Glomerular visceral epithelial cell (primary cell): ENCODE results near the gene GPR68.
A peak's percentile ranks its signal among the peaks of the same experiment; 100 is the strongest.
"Not testable (repeated sequence)": the region's sequence is repeated elsewhere in the genome, so short reads cannot be mapped to it uniquely, and the experiment has no call there.

ENCODE experiments used
- DNase-seq: peaks from one replicate; pipeline ENCODE4 v3.0.0-alpha.2; 2016; ENCODE audit errors: extremely low spot score

GPR68 gene

GRCh38 chr14:91228112-91229004 is 16.1 kb downstream of the GPR68 start:
- DNase-seq = peak; percentile 83

GRCh38 chr14:91227183-91227628 is 17.3 kb downstream of the GPR68 start:
- DNase-seq = no peak

GRCh38 chr14:91226360-91226759 is 18.1 kb downstream of the GPR68 start:
- DNase-seq = not testable (repeated sequence)

DNA sequence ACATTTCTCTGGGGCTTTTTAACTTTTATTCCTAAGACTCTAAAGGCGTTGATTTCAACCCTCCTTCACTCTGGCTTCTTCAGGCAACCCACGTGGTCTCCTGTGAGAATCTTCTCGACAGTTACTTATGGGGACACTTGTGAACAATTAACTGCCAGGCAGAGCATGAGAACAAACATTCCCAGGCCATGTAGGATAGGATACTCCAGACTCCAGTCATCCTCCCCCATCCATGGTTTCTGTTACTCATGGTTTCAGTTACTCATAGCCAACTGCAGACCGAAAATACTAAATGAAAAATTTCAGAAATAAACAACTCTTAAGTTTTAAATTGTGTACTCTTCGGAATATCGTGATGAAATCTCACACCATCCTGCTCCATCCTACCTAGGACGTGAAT is 19.5 kb downstream of the GPR68 start:
- DNase-seq = peak; percentile 24

DNA sequence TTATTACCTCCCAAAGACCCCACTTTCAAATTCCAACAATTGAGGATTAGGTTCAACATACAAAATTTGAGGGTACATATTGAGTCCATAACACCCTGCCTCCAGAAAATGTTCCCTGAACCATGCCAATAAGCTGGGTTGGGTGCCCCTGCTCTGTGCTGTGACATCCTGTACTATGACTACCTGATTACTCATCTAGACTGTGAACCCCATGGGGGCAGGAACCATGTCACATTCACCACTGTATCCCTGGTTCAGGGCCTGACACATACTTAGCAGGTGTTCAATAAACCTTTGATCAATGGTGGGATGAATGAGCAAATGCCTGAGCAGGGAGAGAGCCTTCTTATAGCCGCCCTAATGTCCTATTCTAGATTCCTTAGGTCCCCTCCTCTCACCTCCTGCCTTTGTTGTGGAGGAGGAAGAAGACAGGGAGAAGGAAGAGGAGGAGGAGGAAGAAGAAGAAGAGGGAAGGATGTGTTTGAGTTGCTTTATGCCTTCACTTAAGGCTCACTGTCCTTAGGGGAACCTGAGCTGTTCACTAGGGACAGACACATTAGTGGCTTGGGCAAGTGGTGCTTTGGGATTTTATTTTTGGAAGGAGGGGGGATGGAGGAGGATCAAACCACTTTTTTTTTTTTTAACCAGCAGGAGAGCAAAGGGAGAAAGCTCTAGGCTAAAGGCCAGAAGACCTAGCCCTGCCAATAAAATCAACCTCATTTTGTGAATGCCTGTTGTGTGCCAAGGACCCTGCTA is 21.3 kb downstream of the GPR68 start:
- no peak for DNase-seq

GRCh38 chr14:91221270-91221669 is 23.2 kb downstream of the GPR68 start:
- no peak for DNase-seq

DNA sequence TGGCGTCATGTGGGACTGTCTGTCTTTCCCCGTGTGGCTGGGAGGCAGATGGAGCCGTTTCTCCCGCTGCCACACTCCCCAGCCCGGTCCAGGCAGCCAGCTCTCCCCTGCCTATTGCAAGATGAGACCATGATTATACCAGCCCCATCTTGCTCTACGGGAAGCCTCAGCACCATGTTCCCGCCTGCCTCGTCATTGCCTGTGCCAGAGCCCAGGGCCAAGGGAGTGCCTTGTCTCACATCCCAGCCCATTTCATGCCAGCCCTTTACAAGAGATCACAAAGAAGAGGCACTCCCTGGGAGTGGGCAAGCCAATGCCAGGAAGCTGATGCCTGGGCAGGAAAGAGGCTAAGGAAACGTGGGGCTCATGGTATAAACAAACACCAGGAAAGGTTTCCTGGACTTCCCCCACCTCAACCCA is 23.9 kb downstream of the GPR68 start:
- no peak for DNase-seq

- DNase-seq = no peak
These were observed 24.8 kb downstream of the GPR68 start for GRCh38 chr14:91219517-91220389.

GRCh38 chr14:91218014-91218413 is 26.5 kb downstream of the GPR68 start:
- no peak for DNase-seq

DNA sequence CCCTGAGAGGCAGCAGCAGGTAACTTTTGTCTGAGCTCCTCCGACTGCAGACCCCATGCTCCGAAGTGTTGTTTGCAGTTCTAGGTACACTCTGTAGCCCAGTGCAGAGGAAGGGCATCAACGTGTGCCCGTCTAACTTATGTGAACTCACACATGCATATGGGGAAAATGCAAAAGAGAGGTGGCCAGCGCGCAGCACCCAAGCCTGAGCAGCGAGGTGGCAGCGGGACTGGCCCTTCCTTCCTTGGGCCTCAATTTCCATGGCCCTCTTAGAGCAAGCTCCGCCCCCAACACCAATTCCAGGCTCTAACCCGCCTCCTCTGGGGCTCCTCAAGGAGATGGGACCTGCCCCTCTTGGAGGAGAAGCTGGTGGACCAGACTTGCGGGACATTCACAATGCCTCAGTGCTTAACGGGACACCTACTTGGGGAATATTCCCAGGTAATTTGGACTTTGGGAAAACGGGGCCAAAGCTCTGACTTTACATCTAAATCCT is 27.7 kb downstream of the GPR68 start:
- DNase-seq = no peak

- DNase-seq = no peak
These were observed 29.1 kb downstream of the GPR68 start for GRCh38 chr14:91215381-91215780.

DNA sequence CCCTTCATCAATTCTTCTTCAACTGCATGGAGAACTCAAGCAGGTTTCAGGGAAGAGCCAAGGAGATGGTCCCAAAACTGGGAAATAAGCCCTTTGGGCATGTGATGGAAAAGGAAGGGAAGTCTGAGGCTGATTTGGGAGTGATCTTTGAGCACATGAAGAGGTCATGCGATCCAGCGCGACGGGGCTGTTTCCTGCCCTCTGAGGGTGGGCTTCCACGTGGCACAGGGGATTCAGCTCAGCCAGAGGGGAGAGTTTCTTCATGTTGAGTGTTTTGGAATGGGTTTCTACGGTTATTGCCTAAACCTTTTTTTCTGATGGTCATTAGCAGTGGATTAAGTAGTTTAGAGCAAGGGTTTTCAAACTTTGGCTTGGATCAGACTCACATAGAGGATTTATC is 30.2 kb downstream of the GPR68 start:
- DNase-seq = no peak

DNA sequence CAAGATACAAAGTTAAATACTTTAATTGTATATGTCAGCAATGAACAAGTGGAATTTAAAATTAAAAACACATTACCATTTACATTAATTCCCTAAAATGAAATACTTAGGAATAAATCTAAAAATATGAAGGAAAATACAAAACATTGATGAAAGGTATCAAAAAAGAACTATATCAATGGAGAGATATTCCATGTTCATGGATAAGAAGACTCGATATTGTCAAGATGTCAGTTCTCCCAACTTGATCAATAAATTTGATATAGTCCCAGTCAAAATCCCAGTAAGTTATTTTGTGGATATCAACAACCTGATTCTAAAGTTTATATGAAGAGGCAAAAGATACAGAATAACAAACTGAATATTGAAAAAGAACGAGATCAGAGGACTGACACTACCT is 33.5 kb downstream of the GPR68 start:
- no peak for DNase-seq

DNA sequence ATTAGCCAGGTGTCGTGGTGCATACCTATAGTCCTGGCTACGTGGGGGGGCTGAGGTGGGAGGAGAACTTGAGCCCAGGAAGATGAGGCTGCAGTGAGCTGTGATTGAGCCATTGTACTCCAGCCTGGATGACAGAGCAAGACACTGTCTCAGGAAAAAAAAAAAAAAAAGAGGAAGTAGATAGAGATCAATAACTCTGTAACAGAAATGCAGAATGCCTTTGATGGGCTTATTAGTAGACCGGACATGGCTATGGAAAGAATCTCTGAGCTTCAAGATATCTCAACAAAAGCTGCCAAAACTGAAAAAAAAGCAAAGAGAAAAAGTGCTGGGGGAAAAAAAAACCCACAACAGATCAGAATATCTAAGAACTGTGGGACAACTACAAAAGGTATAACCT is 37.5 kb downstream of the GPR68 start:
- no peak for DNase-seq

- DNase-seq = no peak
These were observed 39.0 kb downstream of the GPR68 start for GRCh38 chr14:91205459-91205858.

- DNase-seq = no peak
These were observed 39.8 kb downstream of the GPR68 start for GRCh38 chr14:91204657-91205056.

- DNase-seq = no peak
These were observed 42.1 kb downstream of the GPR68 start for GRCh38 chr14:91202234-91202974.

- DNase-seq = not testable (repeated sequence)
These were observed 43.7 kb downstream of the GPR68 start for GRCh38 chr14:91200802-91201201.

- no peak for DNase-seq
These were observed 46.9 kb downstream of the GPR68 start for GRCh38 chr14:91197631-91198030.

- DNase-seq = no peak
These were observed 48.6 kb downstream of the GPR68 start for GRCh38 chr14:91195881-91196280.

DNA sequence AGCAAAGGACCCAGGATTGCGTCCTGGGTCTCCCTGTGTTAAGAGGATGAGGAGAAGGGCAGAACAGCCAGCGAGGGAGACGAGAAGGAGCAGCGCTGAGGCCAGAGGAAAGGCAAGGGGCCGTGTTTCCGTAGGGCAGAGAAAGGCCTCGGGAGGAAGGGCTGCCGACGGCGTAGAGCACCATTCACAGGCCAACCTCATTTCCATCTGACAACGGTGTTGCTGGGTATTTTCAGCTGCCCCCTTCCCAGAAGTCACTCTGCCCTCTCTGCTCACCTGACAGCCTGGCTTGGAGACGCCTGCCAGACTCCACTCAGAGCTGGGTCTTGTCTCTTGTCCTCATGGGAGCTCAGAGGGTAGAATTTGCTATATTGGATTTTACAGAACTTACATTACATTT is 51.4 kb downstream of the GPR68 start:
- DNase-seq = no peak
